Calu3 (cell line): ENCODE data around the gene UBA5. TPM values are rescaled to one million over a fixed set of nuclear protein-coding genes. Genes with fewer than 3 reads are reported as not detected.
A peak's percentile ranks its signal among the peaks of the same experiment; 100 is the strongest.

Experiments
- BruUV-seq: library from RNA; stranded (reverse); fragments of 400-500 nt; replicated peaks from 2 replicates; lab custom pipeline; 2021; lab: Mats Ljungman, UMichigan
- CTCF ChIA-PET: fragments of 300-600 bp; sonication (Branson Sonifier 250); formaldehyde crosslinking; loops from one replicate; lab custom pipeline; 2022; ENCODE audit warnings: antibody characterized with exemption; lab: Charles Lee
- DNase-seq: peaks from one replicate; pipeline ENCODE4 v3.0.0; 2022
- H3K27ac Mint-ChIP-seq: one replicate; pipeline ENCODE4 v1.8.0; 2022; ENCODE audit warnings: mixed read lengths; ENCODE audit not compliant: unreplicated experiment
- H3K27me3 Mint-ChIP-seq: one replicate; pipeline ENCODE4 v1.8.0; 2022; ENCODE audit warnings: mixed read lengths; ENCODE audit not compliant: unreplicated experiment
- H3K36me3 Mint-ChIP-seq: one replicate; pipeline ENCODE4 v1.8.0; 2022; ENCODE audit warnings: mild to moderate bottlenecking, moderate library complexity, mixed read lengths; ENCODE audit not compliant: insufficient read depth, unreplicated experiment
- H3K4me1 Mint-ChIP-seq: one replicate; pipeline ENCODE4 v1.8.0; 2022; ENCODE audit warnings: mild to moderate bottlenecking, low read depth, mixed read lengths; ENCODE audit not compliant: unreplicated experiment
- H3K4me3 Mint-ChIP-seq: one replicate; pipeline ENCODE4 v1.8.0; 2022; ENCODE audit warnings: mild to moderate bottlenecking, low read depth, moderate library complexity, mixed read lengths; ENCODE audit not compliant: unreplicated experiment
- H3K9me3 Mint-ChIP-seq: one replicate; pipeline ENCODE4 v1.8.0; 2022; ENCODE audit warnings: low read depth, mixed read lengths; ENCODE audit not compliant: unreplicated experiment
- CTCF ChIP-seq: fragments of 200-600 bp; IDR thresholded peaks from one replicate; pipeline ENCODE4 v1.8.0; 2022; ENCODE audit warnings: antibody characterized with exemption; ENCODE audit not compliant: unreplicated experiment
- intact Hi-C: fragments of 100-400 bp; cut with micrococcal nuclease; formaldehyde crosslinking; loops from one replicate; pipeline ENCODE4 v1.10.0; 2022; ENCODE audit not compliant: unreplicated experiment
- total RNA-seq: library from RNA; stranded (reverse); gene quantifications from 2 replicates; pipeline ENCODE4 v1.2.3, GENCODE V29; 2022

UBA5 gene
- total RNA-seq, 1 experiment from 2014 or later = 65.5 TPM

DNA sequence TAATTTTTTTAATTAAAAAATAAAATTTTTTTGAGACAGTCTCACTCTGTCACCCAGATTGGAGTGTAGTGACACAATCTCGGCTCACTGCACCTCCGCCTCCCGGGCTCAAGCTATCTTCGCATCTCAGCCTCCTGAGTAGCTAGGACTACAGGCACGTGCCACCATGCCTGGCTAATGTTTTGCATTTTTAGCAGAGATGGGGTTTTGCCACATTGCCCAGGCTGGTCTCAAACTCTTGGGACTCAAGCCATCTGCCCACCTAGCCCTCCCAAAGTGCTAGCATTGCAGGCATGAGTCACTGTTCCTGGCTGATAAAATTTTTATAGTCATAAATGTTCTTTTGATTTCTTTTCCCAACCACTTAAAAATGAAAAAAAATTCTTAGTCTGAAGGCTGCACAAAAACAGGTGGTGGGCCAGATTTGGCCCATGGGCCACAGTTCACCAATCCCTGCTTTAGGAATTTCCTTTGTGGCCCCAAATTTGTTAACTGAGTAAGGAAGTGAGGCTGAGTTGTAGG is 9.2 kb downstream of the UBA5 start:
- Mint-ChIP-seq H3K36me3 (peaks cover 28% of the 10 kb centered on the region), H3K9me3 (no peaks in the 10 kb centered on the region), H3K27me3 (no peaks in the 10 kb centered on the region), H3K27ac (no peak overlapping the region), H3K4me3 (no peak overlapping the region), H3K4me1 (peaks cover 7% of the 10 kb centered on the region)
- CTCF ChIA-PET = no interaction called here
- intact Hi-C loops = no loop called here
- no peak for TF ChIP-seq CTCF
- DNase-seq = no peak
- BruUV-seq = no TSS peak

- Mint-ChIP-seq H3K27me3 (no peaks in the 10 kb centered on the region), H3K9me3 (no peaks in the 10 kb centered on the region), H3K4me3 (no peak overlapping the region), H3K27ac (no peak overlapping the region), H3K4me1 (no peaks in the 10 kb centered on the region), H3K36me3 (peaks cover 59% of the 10 kb centered on the region)
- intact Hi-C loops = no loop called here
- no TSS peak for BruUV-seq
- CTCF ChIA-PET = no interaction called here
- no peak for TF ChIP-seq CTCF
- DNase-seq = no peak
These were observed 15.3 kb downstream of the UBA5 start for GRCh38 chr3:132675408-132675807.

DNA sequence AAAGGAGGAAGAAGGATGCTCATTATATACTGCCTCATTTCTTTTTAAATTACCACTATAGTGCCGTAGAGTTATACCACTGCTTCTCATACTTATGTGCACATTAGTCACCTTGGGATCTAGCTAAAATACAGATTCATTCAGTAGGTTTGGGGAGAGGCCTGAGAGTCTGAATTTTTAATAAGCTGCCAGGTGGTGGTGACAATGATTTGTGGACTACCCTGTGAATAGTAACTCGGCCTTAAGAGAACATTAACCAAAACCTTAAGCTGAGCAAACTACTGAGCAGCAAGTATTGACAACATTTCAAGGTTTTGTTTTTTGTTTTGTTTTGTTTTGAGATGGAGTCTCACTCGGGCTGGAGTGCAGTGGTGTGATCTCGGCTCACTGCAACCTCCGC is 19.8 kb downstream of the UBA5 start:
- Mint-ChIP-seq H3K4me1 (no peaks in the 10 kb centered on the region), H3K4me3 (no peak overlapping the region), H3K9me3 (no peaks in the 10 kb centered on the region), H3K27ac (no peak overlapping the region), H3K27me3 (no peaks in the 10 kb centered on the region), H3K36me3 (peaks cover 45% of the 10 kb centered on the region)
- no TSS peak for BruUV-seq
- CTCF ChIA-PET = interaction anchor here (0.8 kb wide), 1 partner anchor 20 kb away, joined by 3 read pairs; the partner anchor contains the start of genes ACAD11 and UBA5
- TF ChIP-seq CTCF = no peak
- no peak for DNase-seq
- intact Hi-C loops = no loop called here

DNA sequence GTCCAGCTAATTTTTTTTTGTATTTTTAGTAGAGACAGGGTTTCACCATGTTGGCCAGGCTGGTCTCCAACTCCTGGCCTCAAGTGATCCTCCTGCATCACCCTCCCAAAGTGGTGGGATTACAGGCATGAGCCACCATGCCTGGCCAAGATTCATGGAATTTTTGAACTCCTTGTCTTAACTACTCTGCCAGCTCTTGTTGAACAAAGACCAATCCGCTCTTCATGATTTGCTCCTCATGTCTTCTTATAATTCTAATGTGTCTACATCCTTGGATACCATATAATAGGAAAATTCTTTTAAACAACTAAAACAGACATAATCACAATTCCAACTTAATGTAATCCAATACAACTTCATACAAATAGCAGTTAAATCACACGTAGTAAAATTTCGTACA is 21.3 kb downstream of the UBA5 start:
- Mint-ChIP-seq H3K36me3 (peaks cover 43% of the 10 kb centered on the region), H3K4me1 (no peaks in the 10 kb centered on the region), H3K27ac (no peak overlapping the region), H3K9me3 (no peaks in the 10 kb centered on the region), H3K27me3 (no peaks in the 10 kb centered on the region), H3K4me3 (no peak overlapping the region)
- intact Hi-C loops = no loop called here
- no peak for TF ChIP-seq CTCF
- CTCF ChIA-PET = no interaction called here
- BruUV-seq = TSS peak; percentile 43
- no peak for DNase-seq
